HepG2 (cell line): ENCODE measurements around the gene NUCB1. TPM values are rescaled to one million over a fixed set of nuclear protein-coding genes. Genes with fewer than 3 reads are reported as not detected.

Experiments
- ATAC-seq: fragments of 200-7000 bp; cut with Tn5 transposase; 3 replicates; pipeline ENCODE4 v1.9.1; 2020; ENCODE audit warnings: mild to moderate bottlenecking, moderate library complexity
- BruUV-seq: library from RNA; stranded (reverse); fragments of 400-500 nt; replicated peaks from 2 replicates; lab custom pipeline; 2021; lab: Mats Ljungman, UMichigan
- CTCF ChIA-PET: fragments of 300-600 bp; formaldehyde crosslinking; extraction: SDS; loops from one replicate; lab custom pipeline; 2021; ENCODE audit warnings: low total read pairs, inconsistent platforms, low intra/inter-chr PET ratio; lab: Yijun Ruan, JAX
- POLR2A ChIA-PET: fragments of 350-600 bp; sonication (Branson Sonifier 250); formaldehyde crosslinking; loops from one replicate; lab custom pipeline; 2020; ENCODE audit warnings: antibody characterized with exemption, inconsistent platforms; lab: Yijun Ruan, JAX
- DNase-seq: peaks from one replicate; pipeline ENCODE4 v3.0.0-alpha.2; 2015; ENCODE audit warnings: low spot score
- FAIRE-seq: peaks from 3 replicates; lab custom pipeline; 2011; peaks lifted over from hg19 to GRCh38; lab: Jason Lieb, UNC
- H2AFZ ChIP-seq: one replicate; pipeline ENCODE4 v1.6.1; 2011; ENCODE audit warnings: low read length, inconsistent platforms
- H3K27ac ChIP-seq: fragments of 300-600 bp; 3 replicates; pipeline ENCODE4 v1.8.0; 2011; ENCODE audit warnings: mixed run types, mild to moderate bottlenecking, mixed read lengths, low read length, inconsistent platforms; ENCODE audit not compliant: insufficient read depth; ENCODE audit errors: extremely low read length
- H3K27me3 ChIP-seq, 2 experiments: fragments of 200-600 bp in 1 of 2; 2 replicates in 1 of 2; 3 replicates in 1 of 2; pipeline versions ENCODE4 v1.6.0 to v1.8.0; 2011; ENCODE audit warnings: low read length in 2 of 2, mild to moderate bottlenecking in 2 of 2, moderate library complexity in 2 of 2, inconsistent platforms in 1 of 2; ENCODE audit not compliant: insufficient read depth in 2 of 2, control insufficient read depth in 1 of 2
- H3K36me3 ChIP-seq, 2 experiments: fragments of 200-600 bp in 1 of 2; replicated peaks in 1 of 2; 2 replicates in 1 of 2; 3 replicates in 1 of 2; pipeline versions ENCODE4 v1.5.1 to v1.8.0; 2011; ENCODE audit warnings: low read length in 2 of 2, inconsistent platforms in 1 of 2; ENCODE audit not compliant: insufficient read depth in 2 of 2, control insufficient read depth in 1 of 2
- H3K4me1 ChIP-seq: 2 replicates; pipeline ENCODE4 v1.5.1; 2012; ENCODE audit warnings: low read length, inconsistent platforms; ENCODE audit not compliant: insufficient read depth
- H3K4me2 ChIP-seq: 2 replicates; pipeline ENCODE4 v1.6.0; 2011; ENCODE audit warnings: low read depth, low read length, inconsistent platforms
- H3K4me3 ChIP-seq, 3 experiments: fragments of 200-600 bp in 1 of 3; sonication (generic), shearing (Covaris generic) in 1 of 3; replicated peaks in 1 of 3; 2 replicates each; pipeline ENCODE4 v1.5.1; 2011 to 2016; ENCODE audit warnings: low read length in 3 of 3, inconsistent platforms in 2 of 3, low read depth in 2 of 3, mild to moderate bottlenecking in 2 of 3, control low read depth in 1 of 3, mixed read lengths in 1 of 3; ENCODE audit not compliant: insufficient read depth in 1 of 3
- H3K79me2 ChIP-seq: one replicate; pipeline ENCODE4 v1.6.1; 2011; ENCODE audit warnings: low read length, inconsistent platforms; ENCODE audit not compliant: insufficient read depth
- H3K9ac ChIP-seq: 2 replicates; pipeline ENCODE4 v1.6.0; 2011; ENCODE audit warnings: mild to moderate bottlenecking, low read depth, low read length, inconsistent platforms; ENCODE audit not compliant: insufficient read depth
- H3K9me3 ChIP-seq: 2 replicates; pipeline ENCODE4 v1.5.1; 2012; ENCODE audit warnings: mild to moderate bottlenecking, low read length
- H4K20me1 ChIP-seq: 2 replicates; pipeline ENCODE4 v1.6.0; 2011; ENCODE audit warnings: inconsistent platforms, mild to moderate bottlenecking, low read length, moderate library complexity; ENCODE audit not compliant: insufficient read depth
- AFF4 ChIP-seq: sonication (generic); formaldehyde crosslinking; IDR thresholded peaks from 2 replicates; pipeline ENCODE4 v1.4.0; 2020; ENCODE audit warnings: missing genetic modification reagents
- ASH2L ChIP-seq: fragments of 300-600, 200-600 bp; sonication (generic); IDR thresholded peaks from 2 replicates; pipeline ENCODE4 v1.7.0; 2017; ENCODE audit warnings: low read depth, mild to moderate bottlenecking, moderate library complexity, mixed read lengths, low read length; ENCODE audit not compliant: insufficient read length
- FOSL1 ChIP-seq: sonication (generic); formaldehyde crosslinking; IDR thresholded peaks from 2 replicates; pipeline ENCODE4 v1.9.0; 2021; ENCODE audit warnings: missing genetic modification reagents, borderline replicate concordance
- GFI1 ChIP-seq: sonication (generic); formaldehyde crosslinking; IDR thresholded peaks from 2 replicates; pipeline ENCODE4 v1.5.0; 2020; ENCODE audit warnings: missing genetic modification reagents, mild to moderate bottlenecking, borderline replicate concordance
- GPN1 ChIP-seq: sonication (generic); formaldehyde crosslinking; IDR thresholded peaks from 2 replicates; pipeline ENCODE4 v1.5.1; 2020; ENCODE audit warnings: missing genetic modification reagents, borderline replicate concordance
- KLF16 ChIP-seq, 2 experiments: sonication (generic) in 1 of 2; formaldehyde crosslinking in 1 of 2; IDR thresholded peaks; 2 replicates each; pipeline versions ENCODE4 v1.6.1 to v1.8.0; 2016 to 2023; ENCODE audit warnings: missing genetic modification reagents in 2 of 2, missing compliant biosample characterization in 1 of 2
- NR2F6 ChIP-seq, 2 experiments: IDR thresholded peaks; 2 replicates each; pipeline ENCODE4 v1.6.1; 2016; ENCODE audit warnings: antibody characterized with exemption in 1 of 2, mild to moderate bottlenecking in 1 of 2
- RAD51 ChIP-seq: fragments of 450-650 bp; IDR thresholded peaks from 2 replicates; pipeline ENCODE4 v1.6.1; 2016; ENCODE audit warnings: borderline replicate concordance
- SIN3B ChIP-seq: fragments of 150-350 bp; IDR thresholded peaks from 2 replicates; pipeline ENCODE4 v1.6.1; 2014; ENCODE audit warnings: low read length
- STAT5B ChIP-seq: sonication (generic); formaldehyde crosslinking; IDR thresholded peaks from 2 replicates; pipeline ENCODE4 v1.4.0; 2020; ENCODE audit warnings: missing genetic modification reagents
- ZEB1 ChIP-seq: IDR thresholded peaks from 2 replicates; pipeline ENCODE4 v1.6.1; 2012; ENCODE audit warnings: mild to moderate bottlenecking, low read depth, inconsistent platforms; ENCODE audit not compliant: insufficient replicate concordance
- ZFP1 ChIP-seq: IDR thresholded peaks from 2 replicates; pipeline ENCODE4 v1.6.1; 2016
- ZNF12 ChIP-seq: sonication (generic); formaldehyde crosslinking; IDR thresholded peaks from 2 replicates; pipeline ENCODE4 v1.5.0; 2020; ENCODE audit warnings: missing genetic modification reagents
- ZNF430 ChIP-seq: sonication (generic); formaldehyde crosslinking; IDR thresholded peaks from 2 replicates; pipeline ENCODE4 v1.9.0; 2021; ENCODE audit warnings: mild to moderate bottlenecking, missing genetic modification reagents
- ZNF549 ChIP-seq: sonication (generic); formaldehyde crosslinking; IDR thresholded peaks from 2 replicates; pipeline ENCODE4 v1.5.0; 2020; ENCODE audit warnings: missing genetic modification reagents
- ZNF562 ChIP-seq: sonication (generic); formaldehyde crosslinking; IDR thresholded peaks from 2 replicates; pipeline ENCODE4 v1.8.0; 2022; ENCODE audit warnings: missing genetic modification reagents, borderline replicate concordance
- ZNF772 ChIP-seq: sonication (generic); formaldehyde crosslinking; IDR thresholded peaks from 2 replicates; pipeline ENCODE4 v1.5.0; 2020; ENCODE audit warnings: mild to moderate bottlenecking, missing genetic modification reagents
- ZSCAN20 ChIP-seq: sonication (generic); formaldehyde crosslinking; IDR thresholded peaks from 2 replicates; pipeline ENCODE4 v1.4.0; 2020; ENCODE audit warnings: missing genetic modification reagents, mild to moderate bottlenecking, borderline replicate concordance
- WGBS: methylation state at CpG from one replicate; pipeline ENCODE4 v1.1.6; 2017; ENCODE audit warnings: low lambda C conversion rate; 5-methylcytosine and 5-hydroxymethylcytosine counted together
- in situ Hi-C: cut with HindIII; loops from 2 replicates; pipeline ENCODE4 v1.10.0; 2017; ENCODE audit warnings: low pct_unique_long_range_greater_than_20kb; ENCODE audit not compliant: extremely low pct_ligation_motif_present
- intact Hi-C: fragments of 100-400 bp; cut with micrococcal nuclease; formaldehyde crosslinking; loops from one replicate; pipeline ENCODE4 v1.10.0; 2022; ENCODE audit not compliant: unreplicated experiment
- polyA plus RNA-seq, 8 experiments: library from polyadenylated mRNA; depleted of rRNA in 3 of 8; stranded (reverse) in 7 of 8; unstranded in 1 of 8; fragments of >200 nt; fragmentation: Illumina TruSeq in 4 of 8; extraction: Trizol in 4 of 8; gene quantifications; 2 replicates each; pipeline versions ENCODE4 v1.2.1 to v1.2.3, GENCODE V29; 2011 to 2016; ENCODE audit warnings: low read depth in 4 of 8, missing spikeins in 1 of 8, mixed read lengths in 1 of 8; ENCODE audit not compliant: insufficient read depth in 1 of 8
- total RNA-seq, 5 experiments: library from RNA; depleted of rRNA; stranded (reverse); fragments of >200 nt; fragmentation: Illumina TruSeq; extraction: Trizol; gene quantifications; 2 replicates each; pipeline ENCODE4 v1.2.3, GENCODE V29; 2016; ENCODE audit warnings: low read depth in 1 of 5

Gene NUCB1
- total and polyA plus RNA-seq, 2 of the 13 experiments (the other 11 are each of a cell fraction or from before 2014, with no cell fraction given) = 82.3 to 106 TPM

- peak; percentile 31 for TF ChIP-seq ZEB1
- TF ChIP-seq, all 625 proteins: peak for 41
Measured at GRCh38 chr19:48966541-48967345, 66.6 kb downstream of the NUCB1 start (continued).

- in situ Hi-C loops = no loop called here
- ATAC-seq (peak; percentile 4), DNase-seq (peak; percentile 74), FAIRE-seq (peak; percentile 92)
- H3K4me1 ChIP-seq = peaks cover 26% of the 10 kb centered on the region
- CTCF ChIA-PET = no interaction called here
- peaks cover 25% of the 10 kb centered on the region for H3K79me2 ChIP-seq
- intact Hi-C loops = loop anchor here (1.0 to 10.0 kb wide), 3 partner anchors 21 to 183 kb away; partner anchors contain the start of gene PPP1R15A
- H3K9me3 ChIP-seq = no peaks in the 10 kb centered on the region
- H3K4me2 ChIP-seq = peak overlapping the region; percentile 97
- H3K9ac ChIP-seq = peak overlapping the region; percentile 96; the same call in 1 of the 2 replicates
- H3K27ac ChIP-seq = peak overlapping the region; percentile 86
- POLR2A ChIA-PET = interaction anchor here (0.8 to 5.6 kb wide), 20 partner anchors 8 to 179 kb away, joined by 3 to 153 read pairs (median 4); partner anchors contain the start of genes BAX, DHDH, GYS1 and NUCB1
- H3K36me3 ChIP-seq = peaks cover 3 to 25% of the 10 kb centered on the region in 2 experiments
- H4K20me1 ChIP-seq = peaks cover 33% of the 10 kb centered on the region
- H3K27me3 ChIP-seq = no peaks in the 10 kb centered on the region; a peak in 1 of 5 replicates
- H2AFZ ChIP-seq = no peak overlapping the region
- BruUV-seq = no TSS peak
- peak overlapping the region in 1 of 3 experiments; percentile 99; a peak in 3 of 6 replicates for H3K4me3 ChIP-seq
- 17% methylated on average over 13 of the region's 14 CpGs for WGBS
- peak; percentile 60 for TF ChIP-seq GFI1 (CRISPR knock-in tag)
- no peak for TF ChIP-seq GPN1 (CRISPR knock-in tag)
- TF ChIP-seq KLF16 (CRISPR knock-in tag; IDR thresholded peaks at IDR 0.05) = no peak; a peak in 1 of 4 replicates
- no peak for TF ChIP-seq SIN3B
- TF ChIP-seq ZFP1 (CRISPR knock-in tag) = 0 out of 2 replicates have a peak, but pooled peaks have one; percentile 19
- no peak for TF ChIP-seq FOSL1 (CRISPR knock-in tag)
- no peak; the same call in 1 of the 2 replicates for TF ChIP-seq AFF4 (CRISPR knock-in tag)
- TF ChIP-seq ASH2L = no peak
- TF ChIP-seq RAD51 = no peak
- TF ChIP-seq ZNF562 = no peak; the same call in 1 of the 2 replicates
- TF ChIP-seq ZNF772 (CRISPR knock-in tag) = 0 out of 2 replicates have a peak, but pooled peaks have one; percentile 22
- no peak; the same call in 1 of the 2 replicates for TF ChIP-seq NR2F6 (IDR thresholded peaks at IDR 0.05)
- TF ChIP-seq NR2F6 (CRISPR knock-in tag; IDR thresholded peaks at IDR 0.05) = no peak; the same call in 1 of the 2 replicates
- no peak for TF ChIP-seq ZNF430
- no peak for TF ChIP-seq ZNF12 (CRISPR knock-in tag)
- no peak for TF ChIP-seq ZNF549 (CRISPR knock-in tag)
- no peak for TF ChIP-seq STAT5B (CRISPR knock-in tag)
- no peak for TF ChIP-seq ZSCAN20
Measured at GRCh38 chr19:48967346-48968178, 67.5 kb downstream of the NUCB1 start.
